Stomach (tissue), 9 donors: ENCODE data around the gene LCP1. TPM values are rescaled to one million over a fixed set of nuclear protein-coding genes. Genes with fewer than 3 reads are reported as not detected.

Source experiments
- DNase-seq, 2 donors: peaks; one replicate each; pipeline versions ENCODE4 v3.0.0 to v3.0.0-alpha.2; 2013 to 2019
- H3K27ac ChIP-seq, 5 donors: fragments of 200-600 bp in 4 of 5; sonication (generic) in 4 of 5; one replicate each; pipeline ENCODE4 v1.5.1; 2013 to 2019; ENCODE audit warnings: mild to moderate bottlenecking in 1 of 5, moderate library complexity in 1 of 5
- H3K27me3 ChIP-seq, 3 donors: fragments of 200-600 bp; sonication (generic); one replicate each; pipeline ENCODE4 v1.5.1; 2017 to 2019; ENCODE audit warnings: mixed run types in 1 of 3
- H3K36me3 ChIP-seq, 4 donors: fragments of 200-600 bp; sonication (generic); 1 replicate in 3 of 4; 2 replicates in 1 of 4; pipeline ENCODE4 v1.5.1; 2016 to 2019
- H3K4me1 ChIP-seq, 4 donors: fragments of 200-600 bp; sonication (generic); one replicate each; pipeline ENCODE4 v1.5.1; 2016 to 2019
- H3K4me3 ChIP-seq, 4 donors: fragments of 200-600 bp; sonication (generic) in 3 of 4; one replicate each; pipeline ENCODE4 v1.5.1; 2016 to 2019; ENCODE audit warnings: mild to moderate bottlenecking in 1 of 4
- H3K9me3 ChIP-seq, 4 donors: fragments of 200-600 bp; sonication (generic); one replicate each; pipeline ENCODE4 v1.5.1; 2016 to 2019
- CTCF ChIP-seq, 7 experiments: fragments of 450-650 bp in 4 of 7; fragments of 200-600 bp in 3 of 7; sonication (generic) in 3 of 7; IDR thresholded peaks; one replicate each; pipeline ENCODE4 v1.5.1; 2016 to 2019; ENCODE audit warnings: antibody characterized with exemption in 7 of 7, control low read depth in 2 of 7, mild to moderate bottlenecking in 1 of 7
- EP300 ChIP-seq: sonication (generic); formaldehyde crosslinking; IDR thresholded peaks from one replicate; pipeline ENCODE4 v1.6.1; 2017; ENCODE audit warnings: antibody characterized with exemption
- POLR2A ChIP-seq, 4 donors: fragments of 450-650 bp; IDR thresholded peaks; one replicate each; pipeline ENCODE4 v1.6.1; 2016; ENCODE audit warnings: antibody characterized with exemption in 4 of 4, control low read depth in 2 of 4, mild to moderate bottlenecking in 1 of 4, moderate library complexity in 1 of 4
- POLR2AphosphoS5 ChIP-seq, 3 donors: sonication (generic); formaldehyde crosslinking; IDR thresholded peaks; one replicate each; pipeline ENCODE4 v1.6.1; 2016; ENCODE audit warnings: antibody characterized with exemption in 3 of 3
- WGBS, 5 donors: extraction: QIAGEN DNeasy Blood & Tissue Kit in 3 of 5; methylation state at CpG; one replicate each; pipeline versions ENCODE4 v1.1.5 to v1.1.7; 2013 to 2018; 5-methylcytosine and 5-hydroxymethylcytosine counted together
- intact Hi-C: fragments of 100-400 bp; cut with DNase I; formaldehyde crosslinking; loops from one replicate; pipeline ENCODE4 v1.15.1; 2023; ENCODE audit warnings: low total_unique reads
- polyA plus RNA-seq, 3 donors: library from polyadenylated mRNA; stranded (reverse); fragments of 200-250 nt; gene quantifications; one replicate each; pipeline ENCODE4 v1.2.3, GENCODE V29; 2013
- total RNA-seq, 5 donors: library from RNA; depleted of rRNA; stranded (reverse); fragments of >200 nt; gene quantifications; one replicate each; pipeline versions ENCODE4 v1.1.0 to v1.2.3, GENCODE V29; 2014 to 2016
- donor health status: healthy with polysubstance abuse.
- donor health status: Bipolar disorder and iron deficiency.
- donor health status: healthy.

The LCP1 gene
- total and polyA plus RNA-seq, 8 donors: 10.6 to 44.6 (median 20.0) TPM; not detected in 1

GRCh38 chr13:46197299-46198048, 15.5 kb upstream of the LCP1 start:
- no peaks in the 10 kb centered on the region for H3K9me3 ChIP-seq
- no peak overlapping the region for H3K27ac ChIP-seq
- WGBS, 5 donors: 67 to 82% (median 75%) methylated on average over 4 of the region's 4 CpGs
- H3K27me3 ChIP-seq: no peaks in the 10 kb centered on the region
- no peak for DNase-seq
- H3K36me3 ChIP-seq: no peaks in the 10 kb centered on the region
- H3K4me1 ChIP-seq: no peaks in the 10 kb centered on the region
- TF ChIP-seq EP300: no peak
- TF ChIP-seq POLR2AphosphoS5 (IDR thresholded peaks at IDR 0.05): no peak
- no peak for TF ChIP-seq POLR2A (IDR thresholded peaks at IDR 0.05)
- TF ChIP-seq CTCF (IDR thresholded peaks at IDR 0.05): no peak
- H3K4me3 ChIP-seq: no peak overlapping the region
- intact Hi-C loops: no loop called here

GRCh38 chr13:46195016-46195415, 13.0 kb upstream of the LCP1 start:
- WGBS, 5 donors: 76 to 94% (median 90%) methylated on average over 1 of the region's 1 CpG
- Histone ChIP-seq H3K27me3 (no peaks in the 10 kb centered on the region), H3K27ac (no peak overlapping the region), H3K4me3 (no peak overlapping the region), H3K4me1 (no peaks in the 10 kb centered on the region), H3K36me3 (no peaks in the 10 kb centered on the region), H3K9me3 (no peaks in the 10 kb centered on the region)
- DNase-seq: no peak
- no peak for TF ChIP-seq EP300
- TF ChIP-seq POLR2A (IDR thresholded peaks at IDR 0.05): no peak
- TF ChIP-seq CTCF (IDR thresholded peaks at IDR 0.05): no peak
- no peak for TF ChIP-seq POLR2AphosphoS5 (IDR thresholded peaks at IDR 0.05)
- intact Hi-C loops: no loop called here

GRCh38 chr13:46192412-46192811, 10.4 kb upstream of the LCP1 start:
- no peaks in the 10 kb centered on the region for H3K4me1 ChIP-seq
- no peaks in the 10 kb centered on the region for H3K27me3 ChIP-seq
- H3K9me3 ChIP-seq: no peaks in the 10 kb centered on the region
- 38 to 69% (median 42%) methylated on average over 1 of the region's 1 CpG for WGBS, 5 donors
- H3K36me3 ChIP-seq: no peaks in the 10 kb centered on the region
- H3K27ac ChIP-seq: no peak overlapping the region
- intact Hi-C loops: no loop called here
- DNase-seq: no peak
- TF ChIP-seq CTCF (IDR thresholded peaks at IDR 0.05) (no peak), EP300 (no peak), POLR2A (IDR thresholded peaks at IDR 0.05) (no peak), POLR2AphosphoS5 (IDR thresholded peaks at IDR 0.05) (no peak)
- H3K4me3 ChIP-seq: no peak overlapping the region

GRCh38 chr13:46185634-46186033, 3.7 kb upstream of the LCP1 start:
- H3K36me3 ChIP-seq: no peaks in the 10 kb centered on the region
- no peak overlapping the region for H3K4me3 ChIP-seq
- 85 to 93% (median 89%) methylated on average over 4 of the region's 4 CpGs for WGBS, 5 donors
- H3K27ac ChIP-seq: no peak overlapping the region
- intact Hi-C loops: no loop called here
- no peak for TF ChIP-seq EP300
- no peaks in the 10 kb centered on the region for H3K9me3 ChIP-seq
- peaks cover 0 to 12% (median 0%) of the 10 kb centered on the region in 4 donors for H3K4me1 ChIP-seq
- H3K27me3 ChIP-seq: no peaks in the 10 kb centered on the region
- no peak for DNase-seq

GRCh38 chr13:46184277-46184699, 2.3 kb upstream of the LCP1 start:
- no peaks in the 10 kb centered on the region for H3K36me3 ChIP-seq
- H3K9me3 ChIP-seq: no peaks in the 10 kb centered on the region
- no peak overlapping the region for H3K4me3 ChIP-seq
- intact Hi-C loops: no loop called here
- no peaks in the 10 kb centered on the region for H3K27me3 ChIP-seq
- DNase-seq: peak; percentile 38 to 56
- peaks cover 0 to 12% (median 0%) of the 10 kb centered on the region in 4 donors for H3K4me1 ChIP-seq
- TF ChIP-seq EP300: no peak
- no peak for TF ChIP-seq POLR2A (IDR thresholded peaks at IDR 0.05)
- TF ChIP-seq CTCF (IDR thresholded peaks at IDR 0.05): peak in 4 of 7 experiments; percentile 17 to 28 (median 20)
- H3K27ac ChIP-seq: peak overlapping the region in 2 of 5 donors; percentile 71 to 75
- WGBS, 5 donors: 31 to 44% (median 33%) methylated on average over 6 of the region's 6 CpGs
